Hepatocyte (in vitro differentiated cells): ENCODE measurements around the gene GPRIN2. TPM values are rescaled to one million over a fixed set of nuclear protein-coding genes. Genes with fewer than 3 reads are reported as not detected.

ENCODE experiments used
- DNase-seq: peaks from one replicate; pipeline ENCODE4 v3.0.0-alpha.2; 2016; ENCODE audit warnings: low spot score
- H2AFZ ChIP-seq: fragments of 200-600 bp; sonication (generic); 2 replicates; pipeline ENCODE4 v1.6.0; 2016; ENCODE audit warnings: antibody characterized with exemption, mild to moderate bottlenecking
- H3K27ac ChIP-seq: fragments of 200-600 bp; sonication (generic); 2 replicates; pipeline ENCODE4 v1.5.1; 2016; ENCODE audit warnings: mild to moderate bottlenecking
- H3K27me3 ChIP-seq: fragments of 200-600 bp; sonication (generic); 2 replicates; pipeline ENCODE4 v1.6.1; 2016
- H3K36me3 ChIP-seq: fragments of 200-600 bp; sonication (generic); replicated peaks from 2 replicates; pipeline ENCODE4 v1.5.1; 2016; ENCODE audit warnings: low read depth; ENCODE audit not compliant: insufficient read depth
- H3K4me1 ChIP-seq: fragments of 200-600 bp; sonication (generic); 2 replicates; pipeline ENCODE4 v1.5.1; 2016; ENCODE audit warnings: mild to moderate bottlenecking, moderate library complexity; ENCODE audit not compliant: insufficient read depth
- H3K4me2 ChIP-seq: fragments of 200-600 bp; sonication (generic); 2 replicates; pipeline ENCODE4 v1.6.0; 2016
- H3K4me3 ChIP-seq: fragments of 200-600 bp; sonication (generic); 2 replicates; pipeline ENCODE4 v1.5.1; 2016; ENCODE audit warnings: mild to moderate bottlenecking
- H3K79me2 ChIP-seq: fragments of 200-600 bp; sonication (generic); 2 replicates; pipeline ENCODE4 v1.6.0; 2017; ENCODE audit warnings: mild to moderate bottlenecking
- H3K9me2 ChIP-seq: fragments of 200-600 bp; sonication (generic); replicated peaks from 2 replicates; pipeline ENCODE4 v1.6.0; 2017; ENCODE audit warnings: mild to moderate bottlenecking; ENCODE audit not compliant: insufficient read depth
- H3K9me3 ChIP-seq: fragments of 200-600 bp; sonication (generic); 2 replicates; pipeline ENCODE4 v1.5.1; 2016; ENCODE audit warnings: low read depth, mild to moderate bottlenecking
- H4K20me1 ChIP-seq: fragments of 200-600 bp; sonication (generic); 2 replicates; pipeline ENCODE4 v1.6.0; 2016; ENCODE audit warnings: mild to moderate bottlenecking; ENCODE audit not compliant: insufficient read depth, poor library complexity, severe bottlenecking
- EZH2 ChIP-seq: fragments of 200-600 bp; sonication (generic); IDR thresholded peaks from 2 replicates; pipeline ENCODE4 v1.6.1; 2016; ENCODE audit warnings: antibody characterized with exemption, mild to moderate bottlenecking, borderline replicate concordance
- EZH2phosphoT487 ChIP-seq: fragments of 200-600 bp; sonication (generic); IDR thresholded peaks from one replicate; pipeline ENCODE4 v1.6.1; 2018; ENCODE audit warnings: antibody characterized with exemption, mild to moderate bottlenecking, low read depth, moderate library complexity; ENCODE audit not compliant: unreplicated experiment, severe bottlenecking
- WGBS: methylation state at CpG from one replicate; pipeline ENCODE4 v1.1.6; 2016; ENCODE audit warnings: low lambda C conversion rate; ENCODE audit errors: missing lambda C conversion rate; 5-methylcytosine and 5-hydroxymethylcytosine counted together
- polyA plus RNA-seq: library from polyadenylated mRNA; unstranded; fragments of >200 nt; fragmentation: Nextera tagmentation; extraction: Ambion mirVana; gene quantifications from 2 replicates; pipeline ENCODE4 v1.2.1, GENCODE V29; 2016
- total RNA-seq: library from RNA; depleted of rRNA; stranded (reverse); fragments of >200 nt; gene quantifications from 2 replicates; pipeline ENCODE4 v1.2.3, GENCODE V29; 2014
- TF ChIP-seq, protein P1 (sequence below): fragments of 200-600 bp; sonication (generic); IDR thresholded peaks from 2 replicates; pipeline ENCODE4 v1.5.1; 2016; ENCODE audit warnings: antibody characterized with exemption, mild to moderate bottlenecking; ENCODE audit not compliant: poor library complexity

Gene GPRIN2
- total and polyA plus RNA-seq, 2 experiments from 2014 or later = 15.0 to 23.4 TPM

DNA sequence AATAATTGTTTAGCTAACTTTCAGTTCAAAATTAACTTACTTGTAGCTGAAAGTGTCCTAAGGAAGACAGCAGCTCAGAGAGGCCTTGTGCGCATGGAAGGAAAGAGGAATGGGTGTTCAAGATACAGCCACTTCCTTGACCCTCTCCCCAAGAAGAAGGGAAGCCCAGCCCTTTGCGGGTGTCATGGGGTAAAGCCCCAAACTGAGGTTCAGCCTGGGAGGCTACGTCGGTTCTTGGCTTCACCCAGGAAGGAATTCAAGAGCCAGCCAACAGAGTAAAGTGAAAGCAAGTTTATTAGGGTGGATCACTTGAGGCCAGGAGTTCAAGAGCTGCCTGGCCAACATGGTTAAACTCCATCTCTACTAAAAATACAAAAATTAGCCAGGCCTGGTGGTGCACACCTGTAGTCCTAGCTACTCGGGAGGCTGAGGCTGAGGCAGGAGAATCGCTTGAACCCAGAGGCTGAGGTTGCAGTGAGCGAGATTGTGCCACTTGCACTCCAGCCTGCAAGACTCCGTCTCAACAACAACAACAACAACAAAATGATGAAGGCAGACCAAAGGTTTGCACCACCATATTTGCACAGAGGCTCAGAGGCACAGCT lies 15.9 kb downstream of the GPRIN2 start:
- Histone ChIP-seq H3K4me3 (peak overlapping the region; percentile 20), H3K79me2 (no peaks in the 10 kb centered on the region), H3K27me3 (no peaks in the 10 kb centered on the region), H3K9me2 (no peaks in the 10 kb centered on the region), H3K9me3 (no peaks in the 10 kb centered on the region), H4K20me1 (no peaks in the 10 kb centered on the region), H3K4me2 (peak overlapping the region; percentile 82), H3K4me1 (peaks cover 22% of the 10 kb centered on the region), H2AFZ (peak overlapping the region; percentile 66), H3K36me3 (no peaks in the 10 kb centered on the region), H3K27ac (peak overlapping the region; percentile 90)
- no peak for DNase-seq
- TF ChIP-seq EZH2 = no peak
- no peak for TF ChIP-seq EZH2phosphoT487
- TF ChIP-seq, protein P1, sequence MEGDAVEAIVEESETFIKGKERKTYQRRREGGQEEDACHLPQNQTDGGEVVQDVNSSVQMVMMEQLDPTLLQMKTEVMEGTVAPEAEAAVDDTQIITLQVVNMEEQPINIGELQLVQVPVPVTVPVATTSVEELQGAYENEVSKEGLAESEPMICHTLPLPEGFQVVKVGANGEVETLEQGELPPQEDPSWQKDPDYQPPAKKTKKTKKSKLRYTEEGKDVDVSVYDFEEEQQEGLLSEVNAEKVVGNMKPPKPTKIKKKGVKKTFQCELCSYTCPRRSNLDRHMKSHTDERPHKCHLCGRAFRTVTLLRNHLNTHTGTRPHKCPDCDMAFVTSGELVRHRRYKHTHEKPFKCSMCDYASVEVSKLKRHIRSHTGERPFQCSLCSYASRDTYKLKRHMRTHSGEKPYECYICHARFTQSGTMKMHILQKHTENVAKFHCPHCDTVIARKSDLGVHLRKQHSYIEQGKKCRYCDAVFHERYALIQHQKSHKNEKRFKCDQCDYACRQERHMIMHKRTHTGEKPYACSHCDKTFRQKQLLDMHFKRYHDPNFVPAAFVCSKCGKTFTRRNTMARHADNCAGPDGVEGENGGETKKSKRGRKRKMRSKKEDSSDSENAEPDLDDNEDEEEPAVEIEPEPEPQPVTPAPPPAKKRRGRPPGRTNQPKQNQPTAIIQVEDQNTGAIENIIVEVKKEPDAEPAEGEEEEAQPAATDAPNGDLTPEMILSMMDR = no peak
- WGBS = 96% methylated on average over 8 of the region's 8 CpGs

DNA sequence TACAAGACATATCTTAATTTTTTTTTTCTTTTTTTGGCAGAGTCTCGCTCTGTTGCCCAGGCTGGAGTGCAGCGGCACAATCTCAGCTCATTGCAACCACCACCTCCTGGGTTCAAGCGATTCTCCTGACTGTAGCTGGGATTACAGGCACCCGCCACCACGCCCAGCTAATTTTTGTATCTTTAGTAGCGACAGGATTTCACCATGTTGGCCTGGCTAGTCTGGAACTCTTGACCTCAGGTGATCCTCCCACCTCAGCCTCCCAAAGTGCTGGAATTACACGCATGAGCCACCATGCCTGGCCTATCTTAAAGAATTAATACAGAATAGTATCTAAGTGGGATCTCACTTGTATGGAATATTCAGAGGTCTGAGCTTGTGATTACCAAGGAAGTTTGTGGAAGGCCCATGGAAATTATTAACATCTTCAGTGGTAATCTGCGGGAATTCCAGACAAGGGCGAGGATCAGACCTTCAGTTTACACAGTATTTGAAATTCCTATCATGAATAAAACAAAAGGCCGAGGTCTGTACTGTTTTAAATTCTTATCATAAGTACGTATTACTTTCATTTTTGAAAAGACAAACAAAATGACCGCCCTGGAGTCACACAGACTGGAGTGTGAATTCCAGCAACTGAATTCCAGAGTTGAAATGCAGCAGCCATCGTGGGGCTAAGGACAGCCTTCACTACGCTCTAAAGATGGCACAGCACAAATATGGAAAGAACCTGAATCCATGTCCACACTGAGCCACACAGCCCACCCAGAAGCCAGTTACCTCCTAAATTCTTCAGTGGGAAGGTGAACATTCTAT lies 16.7 kb downstream of the GPRIN2 start:
- Histone ChIP-seq H3K4me3 (no peak overlapping the region), H3K27ac (peak overlapping the region; percentile 90), H3K27me3 (no peaks in the 10 kb centered on the region), H2AFZ (peak overlapping the region; percentile 28), H3K4me1 (peaks cover 22% of the 10 kb centered on the region), H3K4me2 (peak overlapping the region; percentile 82), H3K9me2 (no peaks in the 10 kb centered on the region), H4K20me1 (no peaks in the 10 kb centered on the region), H3K36me3 (no peaks in the 10 kb centered on the region), H3K79me2 (no peaks in the 10 kb centered on the region), H3K9me3 (no peaks in the 10 kb centered on the region)
- WGBS = 57% methylated on average over 14 of the region's 14 CpGs
- DNase-seq = peak; percentile 81
- no peak for TF ChIP-seq EZH2phosphoT487
- TF ChIP-seq, protein P1 = no peak
- TF ChIP-seq EZH2 = no peak

GRCh38 chr10:46538717-46539426 lies 17.6 kb downstream of the GPRIN2 start:
- DNase-seq = no peak
- no peaks in the 10 kb centered on the region for H3K9me2 ChIP-seq
- no peaks in the 10 kb centered on the region for H3K9me3 ChIP-seq
- H4K20me1 ChIP-seq = no peaks in the 10 kb centered on the region
- H3K79me2 ChIP-seq = no peaks in the 10 kb centered on the region
- no peak for TF ChIP-seq EZH2phosphoT487
- no peak for TF ChIP-seq EZH2
- TF ChIP-seq, protein P1 = no peak
- H3K27me3 ChIP-seq = no peaks in the 10 kb centered on the region
- peak overlapping the region; percentile 90 for H3K27ac ChIP-seq
- H3K4me3 ChIP-seq = no peak overlapping the region
- no peaks in the 10 kb centered on the region for H3K36me3 ChIP-seq
- no peak overlapping the region for H2AFZ ChIP-seq
- peaks cover 22% of the 10 kb centered on the region for H3K4me1 ChIP-seq
- H3K4me2 ChIP-seq = no peak overlapping the region
- 91% methylated on average over 3 of the region's 3 CpGs for WGBS
